ENCODE measurements around the gene HIPK3.
A peak's percentile ranks its signal among the peaks of the same experiment; 100 is the strongest.
"Not testable (repeated sequence)": the region's sequence is repeated elsewhere in the genome, so short reads cannot be mapped to it uniquely, and the experiment has no call there.

Gene HIPK3

GRCh38 chr11:33257160-33257896, at the start of gene HIPK3:
HIPK3 (plus strand) TSS chr11:33257381.
- DNase-seq (ENCODE audit: low spot score) = peak; percentile 92

- DNase-seq (ENCODE audit: low spot score) = no peak
Observed at GRCh38 chr11:33207408-33207985, 49.7 kb upstream of the HIPK3 start.

DNA sequence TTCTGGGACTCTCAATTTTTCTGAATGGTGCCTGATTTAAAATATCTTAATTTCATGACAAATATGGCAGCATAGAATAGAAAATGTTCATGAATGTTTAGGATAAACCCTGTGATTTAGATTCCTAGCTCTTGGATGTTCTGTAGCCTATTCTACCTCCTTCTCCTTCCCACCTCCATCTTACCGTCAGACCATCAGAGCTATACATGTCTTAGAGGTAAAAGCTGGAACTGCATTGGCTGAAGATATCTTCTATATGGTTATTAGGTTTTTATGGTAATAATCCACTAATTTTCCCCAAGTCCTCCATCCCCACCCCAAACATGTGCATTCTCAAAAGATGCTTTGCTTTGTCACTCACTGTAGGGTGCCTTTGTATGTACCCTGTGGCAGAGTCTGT, 49.0 kb upstream of the HIPK3 start:
- no peak for DNase-seq (ENCODE audit: low spot score)

GRCh38 chr11:33211153-33211552, 46.0 kb upstream of the HIPK3 start:
- no peak for DNase-seq (ENCODE audit: low spot score)

DNA sequence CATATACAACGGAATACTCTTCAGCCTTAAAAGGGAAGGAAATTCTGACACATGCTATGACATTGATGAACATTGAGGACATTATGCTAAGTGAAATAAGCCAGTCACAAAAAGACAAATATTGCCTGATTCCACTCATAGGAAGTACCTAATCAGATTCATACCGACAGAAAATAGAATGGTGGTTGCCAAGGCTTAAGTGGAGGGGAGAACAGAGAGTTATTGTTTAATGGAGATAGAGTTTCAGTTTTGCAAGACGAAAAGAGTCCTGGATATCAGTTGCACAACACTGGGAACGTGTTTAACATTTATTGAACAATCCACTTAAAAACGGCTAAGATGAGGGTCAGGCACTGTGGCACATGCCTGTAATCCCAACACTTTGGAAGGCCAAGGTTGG, 45.6 kb upstream of the HIPK3 start:
- no peak for DNase-seq (ENCODE audit: low spot score)

- DNase-seq (ENCODE audit: low spot score) = no peak
Observed at GRCh38 chr11:33214187-33214586, 43.0 kb upstream of the HIPK3 start.

GRCh38 chr11:33214767-33215166, 42.4 kb upstream of the HIPK3 start:
- DNase-seq (ENCODE audit: low spot score) = no peak

DNA sequence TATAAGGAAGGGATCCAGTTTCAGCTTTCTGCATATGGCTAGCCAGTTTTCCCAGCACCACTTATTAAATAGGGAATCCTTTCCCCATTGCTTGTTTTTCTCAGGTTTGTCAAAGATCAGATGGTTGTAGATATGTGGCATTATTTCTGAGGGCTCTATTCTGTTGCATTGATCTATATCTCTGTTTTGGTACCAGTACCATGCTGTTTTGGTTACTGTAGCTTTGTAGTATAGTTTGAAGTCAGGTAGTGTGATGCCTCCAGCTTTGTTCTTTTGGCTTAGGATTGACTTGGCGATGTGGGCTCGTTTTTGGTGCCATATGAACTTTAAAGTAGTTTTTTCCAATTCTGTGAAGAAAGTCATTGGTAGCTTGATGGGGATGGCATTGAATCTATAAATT, 40.5 kb upstream of the HIPK3 start:
- DNase-seq (ENCODE audit: low spot score) = not testable (repeated sequence)

GRCh38 chr11:33222052-33222750, 35.0 kb upstream of the HIPK3 start:
- DNase-seq (ENCODE audit: low spot score) = no peak

DNA sequence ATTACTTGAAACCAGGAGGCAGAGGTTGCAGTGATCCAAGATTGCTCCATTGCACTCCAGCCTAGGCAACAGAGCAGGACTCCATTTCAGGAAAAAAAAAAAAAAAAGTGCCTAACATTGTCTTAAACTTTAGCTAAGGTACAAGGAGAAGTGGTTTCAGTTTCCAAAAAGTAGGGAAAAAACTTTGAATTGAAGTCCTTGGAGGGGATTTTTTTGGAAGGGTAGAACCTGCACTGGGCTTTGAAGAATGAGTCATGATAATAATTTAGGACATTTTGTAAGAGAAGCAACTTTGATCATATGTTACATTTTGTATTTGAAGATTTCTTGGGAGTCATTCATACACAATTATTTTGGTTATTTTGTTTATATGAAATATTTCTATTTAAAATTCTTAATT, 31.8 kb upstream of the HIPK3 start:
- no peak for DNase-seq (ENCODE audit: low spot score)

DNA sequence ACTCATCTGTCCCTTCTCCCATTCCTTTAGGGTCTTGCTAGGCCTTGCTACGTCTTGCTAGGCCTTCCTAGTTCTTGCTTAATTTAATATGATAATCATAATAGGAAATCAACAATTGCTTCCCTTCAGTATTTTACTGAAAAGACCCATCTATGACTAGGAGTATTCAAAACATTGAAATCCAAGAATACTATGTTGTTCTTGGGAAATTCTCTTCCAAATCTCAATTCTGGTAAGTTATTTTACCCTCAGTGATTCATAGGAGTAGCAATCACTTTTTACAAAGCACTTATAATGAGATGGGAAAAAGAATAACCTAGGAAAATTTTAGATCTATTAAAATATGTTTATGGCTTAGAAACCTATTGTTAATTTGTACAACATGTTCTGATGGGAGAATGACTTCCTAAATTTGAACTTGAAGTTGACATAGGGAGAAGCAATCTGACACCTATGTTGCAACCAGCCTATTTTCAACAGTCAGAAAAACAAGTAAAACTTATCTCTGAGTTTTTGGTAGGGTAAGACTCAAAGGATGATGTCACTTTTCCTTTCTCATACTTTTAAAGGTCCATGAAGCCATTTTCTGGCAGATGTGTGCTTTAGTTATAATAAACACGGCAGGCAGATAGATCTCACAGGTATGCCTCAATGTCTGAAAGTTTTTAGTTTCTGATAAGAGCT, 29.5 kb upstream of the HIPK3 start:
- DNase-seq (ENCODE audit: low spot score) = peak; percentile 26

DNA sequence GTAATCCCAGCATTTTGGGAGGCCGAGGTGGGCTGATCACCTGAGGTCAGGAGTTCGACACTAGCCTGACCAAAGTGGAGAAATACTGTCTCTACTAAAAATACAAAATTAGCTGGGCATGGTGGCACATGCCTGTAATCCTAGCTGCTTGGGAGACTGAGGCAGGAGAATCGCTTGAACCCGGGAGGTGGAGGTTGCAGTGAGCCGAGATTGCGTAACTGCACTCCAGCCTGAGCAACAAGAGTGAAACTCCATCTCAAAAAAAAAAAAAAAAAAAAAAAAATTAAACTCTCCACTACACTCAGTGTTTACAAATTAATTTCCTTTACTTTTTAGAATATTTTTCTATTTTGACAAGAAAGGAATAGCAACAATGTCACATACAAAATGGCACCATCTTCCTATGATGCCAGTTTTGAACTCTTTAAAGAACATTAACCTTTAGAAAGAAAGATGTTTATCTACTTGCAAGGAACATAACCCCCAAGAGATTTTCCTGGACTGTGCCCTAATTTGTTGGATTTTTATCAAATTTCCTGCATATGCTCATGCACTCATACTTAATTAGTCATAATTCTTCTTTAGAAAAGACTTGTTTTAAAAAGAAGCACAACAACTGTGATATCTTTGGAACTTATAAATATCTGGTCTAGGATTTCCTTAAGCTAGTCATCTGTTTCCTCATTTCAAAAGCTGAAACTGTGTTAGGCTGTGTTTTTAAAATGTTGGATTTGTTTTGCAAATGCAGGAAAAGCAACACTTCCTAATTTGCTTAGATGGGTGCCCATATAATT, 22.6 kb upstream of the HIPK3 start:
- DNase-seq (ENCODE audit: low spot score) = peak; percentile 16

DNA sequence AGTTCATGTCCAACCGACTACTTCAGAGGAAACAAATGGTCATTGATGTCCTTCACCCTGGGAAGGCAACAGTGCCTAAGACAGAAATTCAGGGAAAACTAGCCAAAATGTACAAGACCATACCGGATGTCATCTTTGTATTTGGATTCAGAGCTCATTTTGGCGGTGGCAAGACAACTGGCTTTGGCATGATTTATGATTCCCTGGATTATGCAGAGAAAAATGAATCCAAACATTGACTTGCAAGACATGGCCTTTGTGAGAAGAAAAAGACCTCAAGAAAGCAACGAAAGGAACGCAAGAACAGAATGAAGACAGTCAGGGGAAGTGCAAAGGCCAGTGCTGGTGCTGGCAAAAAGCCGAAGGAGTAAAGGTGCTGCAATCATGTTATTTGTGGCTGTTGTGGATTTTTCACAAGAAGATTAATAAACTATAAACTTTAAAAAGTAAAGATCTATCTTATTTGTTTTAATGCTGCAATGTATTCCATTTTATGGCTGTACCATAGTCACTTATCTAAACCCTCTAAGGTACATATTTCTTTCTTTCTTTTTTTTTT, 20.1 kb upstream of the HIPK3 start:
- DNase-seq (ENCODE audit: low spot score) = no peak

GRCh38 chr11:33242575-33242974, 14.6 kb upstream of the HIPK3 start:
- no peak for DNase-seq (ENCODE audit: low spot score)

DNA sequence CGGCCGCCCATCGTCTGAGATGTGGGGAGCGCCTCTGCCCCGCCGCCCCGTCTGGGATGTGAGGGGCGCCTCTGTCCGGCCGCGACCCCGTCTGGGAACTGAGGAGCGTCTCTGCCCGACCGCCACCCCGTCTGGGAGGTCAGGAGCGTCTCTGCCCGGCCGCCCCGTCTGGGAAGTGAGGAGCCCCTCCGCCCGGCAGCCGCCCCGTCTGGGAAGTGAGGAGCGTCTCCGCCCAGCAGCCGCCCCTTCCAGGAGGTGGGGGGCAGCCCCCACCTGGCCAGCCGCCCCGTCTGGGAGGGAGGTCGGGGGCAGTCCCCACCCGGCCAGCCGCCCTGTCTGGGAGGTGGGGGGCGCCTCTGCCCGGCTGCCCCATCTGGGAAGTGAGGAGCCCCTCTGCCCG, 13.5 kb upstream of the HIPK3 start:
- not testable (repeated sequence) for DNase-seq (ENCODE audit: low spot score)

- DNase-seq (ENCODE audit: low spot score) = peak; percentile 70
Observed at GRCh38 chr11:33248416-33248971, 8.7 kb upstream of the HIPK3 start.

- no peak for DNase-seq (ENCODE audit: low spot score)
Observed at GRCh38 chr11:33256031-33256812, 959 bp upstream of the HIPK3 start.

GRCh38 chr11:33256813-33257159, 395 bp upstream of the HIPK3 start:
- no peak for DNase-seq (ENCODE audit: low spot score)

GRCh38 chr11:33257897-33258630, 883 bp downstream of the HIPK3 start:
- DNase-seq (ENCODE audit: low spot score) = peak; percentile 93

All from AG08396 (cell line).